Sigmoid colon (tissue), 7 donors: Measurements from ENCODE around the gene PLCB1. TPM values are rescaled to one million over a fixed set of nuclear protein-coding genes. Genes with fewer than 3 reads are reported as not detected.

ENCODE experiments used
- DNase-seq: peaks from one replicate; pipeline ENCODE4 v3.0.0-alpha.2; 2019
- H3K27ac ChIP-seq, 4 donors: fragments of 200-600 bp; sonication (generic); one replicate each; pipeline ENCODE4 v1.5.1; 2016 to 2019; ENCODE audit warnings: mild to moderate bottlenecking in 1 of 4
- H3K27me3 ChIP-seq, 3 donors: fragments of 200-600 bp; sonication (generic); one replicate each; pipeline ENCODE4 v1.5.1; 2019; ENCODE audit warnings: mild to moderate bottlenecking in 1 of 3
- H3K36me3 ChIP-seq, 4 donors: fragments of 200-600 bp; sonication (generic); one replicate each; pipeline ENCODE4 v1.5.1; 2016 to 2019
- H3K4me1 ChIP-seq, 4 donors: fragments of 200-600 bp; sonication (generic); one replicate each; pipeline ENCODE4 v1.5.1; 2017 to 2019
- H3K4me3 ChIP-seq, 4 donors: fragments of 200-600 bp; sonication (generic); one replicate each; pipeline ENCODE4 v1.5.1; 2017 to 2019; ENCODE audit warnings: mild to moderate bottlenecking in 2 of 4, moderate library complexity in 1 of 4
- H3K9me3 ChIP-seq, 4 donors: fragments of 200-600 bp in 3 of 4; sonication (generic) in 3 of 4; one replicate each; pipeline versions ENCODE4 v1.5.1 to v1.6.1; 2013 to 2019
- EP300 ChIP-seq, 4 donors: sonication (generic); formaldehyde crosslinking; IDR thresholded peaks; one replicate each; pipeline ENCODE4 v1.6.1; 2017; ENCODE audit warnings: antibody characterized with exemption in 4 of 4
- POLR2A ChIP-seq, 2 donors: fragments of 450-650 bp; IDR thresholded peaks; one replicate each; pipeline ENCODE4 v1.6.1; 2016; ENCODE audit warnings: antibody characterized with exemption in 2 of 2, mild to moderate bottlenecking in 2 of 2, moderate library complexity in 2 of 2
- POLR2AphosphoS5 ChIP-seq, 4 donors: sonication (generic); formaldehyde crosslinking; IDR thresholded peaks; one replicate each; pipeline ENCODE4 v1.6.1; 2017; ENCODE audit warnings: antibody characterized with exemption in 4 of 4
- WGBS, 2 donors: extraction: QIAGEN DNeasy Blood & Tissue Kit; methylation state at CpG; one replicate each; pipeline ENCODE4 v1.1.7; 2013; 5-methylcytosine and 5-hydroxymethylcytosine counted together
- intact Hi-C: fragments of 100-400 bp; cut with DNase I; formaldehyde crosslinking; loops from one replicate; pipeline ENCODE4 v1.15.1; 2023
- polyA plus RNA-seq, 3 donors: library from polyadenylated mRNA; stranded (reverse); fragments of 200-250 nt; gene quantifications; one replicate each; pipeline ENCODE4 v1.2.3, GENCODE V29; 2013
- total RNA-seq, 4 donors: library from RNA; depleted of rRNA; stranded (reverse); fragments of >200 nt; gene quantifications; one replicate each; pipeline ENCODE4 v1.1.0, GENCODE V29; 2016
- TF ChIP-seq, protein P1 (sequence below), 4 experiments: fragments of 450-650 bp in 3 of 4; fragments of 200-600 bp in 1 of 4; IDR thresholded peaks; one replicate each; pipeline ENCODE4 v1.5.1; 2016 to 2019; ENCODE audit warnings: antibody characterized with exemption in 4 of 4, mild to moderate bottlenecking in 3 of 4, moderate library complexity in 2 of 4
- donor health status: healthy with polysubstance abuse.
- donor health status: Bipolar disorder and iron deficiency.
- donor health status: healthy.

Gene PLCB1
- total and polyA plus RNA-seq, 7 donors = 0.92 to 117 (median 86.7) TPM

- Histone ChIP-seq H3K27me3 (no peaks in the 10 kb centered on the region), H3K4me3 (no peak overlapping the region), H3K9me3 (no peaks in the 10 kb centered on the region), H3K27ac (no peak overlapping the region), H3K4me1 (peaks cover 0 to 26% (median 16%) of the 10 kb centered on the region in 4 donors), H3K36me3 (no peaks in the 10 kb centered on the region)
- intact Hi-C loops = no loop called here
- DNase-seq = no peak
- no peak for TF ChIP-seq POLR2A (IDR thresholded peaks at IDR 0.05)
- TF ChIP-seq, protein P1, sequence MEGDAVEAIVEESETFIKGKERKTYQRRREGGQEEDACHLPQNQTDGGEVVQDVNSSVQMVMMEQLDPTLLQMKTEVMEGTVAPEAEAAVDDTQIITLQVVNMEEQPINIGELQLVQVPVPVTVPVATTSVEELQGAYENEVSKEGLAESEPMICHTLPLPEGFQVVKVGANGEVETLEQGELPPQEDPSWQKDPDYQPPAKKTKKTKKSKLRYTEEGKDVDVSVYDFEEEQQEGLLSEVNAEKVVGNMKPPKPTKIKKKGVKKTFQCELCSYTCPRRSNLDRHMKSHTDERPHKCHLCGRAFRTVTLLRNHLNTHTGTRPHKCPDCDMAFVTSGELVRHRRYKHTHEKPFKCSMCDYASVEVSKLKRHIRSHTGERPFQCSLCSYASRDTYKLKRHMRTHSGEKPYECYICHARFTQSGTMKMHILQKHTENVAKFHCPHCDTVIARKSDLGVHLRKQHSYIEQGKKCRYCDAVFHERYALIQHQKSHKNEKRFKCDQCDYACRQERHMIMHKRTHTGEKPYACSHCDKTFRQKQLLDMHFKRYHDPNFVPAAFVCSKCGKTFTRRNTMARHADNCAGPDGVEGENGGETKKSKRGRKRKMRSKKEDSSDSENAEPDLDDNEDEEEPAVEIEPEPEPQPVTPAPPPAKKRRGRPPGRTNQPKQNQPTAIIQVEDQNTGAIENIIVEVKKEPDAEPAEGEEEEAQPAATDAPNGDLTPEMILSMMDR (IDR thresholded peaks at IDR 0.05) = no peak
- TF ChIP-seq EP300 (IDR thresholded peaks at IDR 0.05) = no peak
- no peak for TF ChIP-seq POLR2AphosphoS5 (IDR thresholded peaks at IDR 0.05)
- WGBS, 2 donors = 77 to 79% methylated on average over 4 of the region's 4 CpGs
These were observed 119.1 kb downstream of the PLCB1 start for GRCh38 chr20:8251201-8251575.

DNA sequence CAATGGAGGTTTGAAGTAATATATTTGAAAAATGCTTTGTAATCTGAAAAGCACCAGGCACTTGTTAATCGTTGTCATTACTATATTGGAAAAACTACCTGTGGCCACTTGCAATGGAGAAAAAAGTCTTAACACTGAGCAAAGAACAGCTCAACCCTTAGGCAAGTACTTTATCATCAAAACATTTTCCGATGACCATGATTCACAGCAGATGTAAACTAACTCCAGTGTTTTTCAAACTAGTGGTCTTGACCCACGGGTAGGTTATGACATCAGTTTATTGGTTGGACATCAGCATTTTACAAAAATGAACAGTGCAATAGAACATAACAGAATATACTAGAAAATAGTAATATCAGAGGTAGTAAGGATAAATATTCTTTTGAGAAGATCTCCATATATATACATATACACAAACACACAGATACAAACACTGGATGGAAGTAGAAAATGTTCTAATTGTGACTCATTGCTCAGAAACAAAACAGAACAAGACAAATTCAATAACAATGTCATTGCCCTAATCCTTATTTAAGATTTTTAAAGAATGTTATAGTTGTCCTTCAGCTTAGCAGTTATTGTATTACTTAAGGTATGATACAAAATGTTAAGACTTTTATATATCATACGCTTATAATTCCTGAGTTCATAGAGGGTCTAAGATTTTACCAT, 123.0 kb downstream of the PLCB1 start:
- 82 to 88% methylated on average over 4 of the region's 4 CpGs for WGBS, 2 donors
- H3K4me1 ChIP-seq = peaks cover 0 to 26% (median 15%) of the 10 kb centered on the region in 4 donors
- H3K27ac ChIP-seq = no peak overlapping the region
- TF ChIP-seq, protein P1 (IDR thresholded peaks at IDR 0.05) = no peak
- no peak for TF ChIP-seq EP300 (IDR thresholded peaks at IDR 0.05)
- no peak for TF ChIP-seq POLR2AphosphoS5 (IDR thresholded peaks at IDR 0.05)
- no peak for TF ChIP-seq POLR2A (IDR thresholded peaks at IDR 0.05)
- H3K4me3 ChIP-seq = no peak overlapping the region
- intact Hi-C loops = no loop called here
- no peaks in the 10 kb centered on the region for H3K9me3 ChIP-seq
- DNase-seq = no peak
- no peaks in the 10 kb centered on the region for H3K27me3 ChIP-seq
- no peaks in the 10 kb centered on the region for H3K36me3 ChIP-seq

DNA sequence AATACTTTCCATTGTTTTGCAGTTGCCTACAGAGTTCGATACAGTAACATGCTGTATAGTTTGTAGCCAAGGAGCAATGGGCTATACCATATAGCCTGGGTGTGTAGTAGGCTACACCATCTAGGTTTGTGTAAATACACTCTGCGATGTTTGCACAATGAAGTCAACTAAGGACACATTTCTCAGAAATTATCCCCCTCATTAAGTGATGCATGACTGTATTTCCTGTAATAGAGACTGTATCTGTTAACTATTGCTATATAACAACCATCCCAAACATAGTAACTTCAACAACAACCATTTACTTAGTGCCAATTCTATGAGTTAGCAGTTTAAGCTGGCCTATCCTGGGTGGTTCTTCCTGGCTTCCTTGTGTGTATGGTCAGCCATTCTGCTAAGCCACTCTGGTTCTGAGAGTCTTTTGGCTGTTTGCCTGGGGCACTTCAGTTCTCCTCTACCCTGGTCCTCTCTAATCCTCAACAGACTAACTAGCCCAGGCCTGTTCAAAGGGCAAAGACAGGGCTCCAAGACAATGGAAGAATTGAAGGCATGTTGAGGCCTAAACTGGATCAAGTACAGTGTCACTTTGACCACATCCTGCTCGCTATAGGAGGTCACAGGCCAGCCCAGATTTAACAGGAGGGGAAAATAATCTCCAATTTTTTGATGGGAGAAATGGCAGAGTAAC, 124.0 kb downstream of the PLCB1 start:
- Histone ChIP-seq H3K36me3 (no peaks in the 10 kb centered on the region), H3K27ac (no peak overlapping the region), H3K4me1 (peaks cover 0 to 17% (median 5%) of the 10 kb centered on the region in 4 donors), H3K27me3 (no peaks in the 10 kb centered on the region), H3K4me3 (no peak overlapping the region), H3K9me3 (no peaks in the 10 kb centered on the region)
- 43 to 87% methylated on average over 3 of the region's 3 CpGs for WGBS, 2 donors
- intact Hi-C loops = no loop called here
- TF ChIP-seq EP300 (IDR thresholded peaks at IDR 0.05) = no peak
- no peak for TF ChIP-seq POLR2AphosphoS5 (IDR thresholded peaks at IDR 0.05)
- TF ChIP-seq, protein P1 (IDR thresholded peaks at IDR 0.05) = no peak
- no peak for TF ChIP-seq POLR2A (IDR thresholded peaks at IDR 0.05)
- DNase-seq = no peak

GRCh38 chr20:8260837-8261251, 128.8 kb downstream of the PLCB1 start:
- TF ChIP-seq POLR2AphosphoS5 (IDR thresholded peaks at IDR 0.05) (no peak), POLR2A (IDR thresholded peaks at IDR 0.05) (no peak), EP300 (IDR thresholded peaks at IDR 0.05) (no peak)
- TF ChIP-seq, protein P1 (IDR thresholded peaks at IDR 0.05) = no peak
- intact Hi-C loops = no loop called here
- H3K27ac ChIP-seq = no peak overlapping the region
- no peaks in the 10 kb centered on the region for H3K4me1 ChIP-seq
- no peaks in the 10 kb centered on the region for H3K27me3 ChIP-seq
- no peaks in the 10 kb centered on the region for H3K36me3 ChIP-seq
- no peak for DNase-seq
- 81% methylated on average over 5 of the region's 5 CpGs for WGBS, 2 donors
- no peaks in the 10 kb centered on the region for H3K9me3 ChIP-seq
- no peak overlapping the region for H3K4me3 ChIP-seq
